Esophagus squamous epithelium (tissue), 5 donors: ENCODE measurements around the gene PTPN5. TPM values are rescaled to one million over a fixed set of nuclear protein-coding genes. Genes with fewer than 3 reads are reported as not detected.

Source experiments
- DNase-seq: peaks from one replicate; lab custom pipeline; 2025; lab: John Stamatoyannopoulos, UW
- H3K27ac ChIP-seq, 4 donors: fragments of 200-600 bp; sonication (generic); one replicate each; pipeline ENCODE4 v1.5.1; 2016 to 2019; ENCODE audit warnings: mild to moderate bottlenecking in 1 of 4
- H3K27me3 ChIP-seq, 4 donors: fragments of 200-600 bp; sonication (generic); 1 replicate in 3 of 4; 2 replicates in 1 of 4; pipeline versions ENCODE4 v1.5.1 to v1.6.0; 2017 to 2021; ENCODE audit warnings: antibody characterized with exemption in 1 of 4
- H3K36me3 ChIP-seq, 3 donors: fragments of 200-600 bp; sonication (generic); one replicate each; pipeline ENCODE4 v1.5.1; 2016 to 2019
- H3K4me1 ChIP-seq, 3 donors: fragments of 200-600 bp; sonication (generic); one replicate each; pipeline ENCODE4 v1.5.1; 2017 to 2019
- H3K4me3 ChIP-seq, 4 donors: fragments of 200-600 bp; sonication (generic); 1 replicate in 3 of 4; 2 replicates in 1 of 4; pipeline ENCODE4 v1.5.1; 2016 to 2019; ENCODE audit warnings: mild to moderate bottlenecking in 2 of 4, moderate library complexity in 1 of 4
- H3K9me3 ChIP-seq, 3 donors: fragments of 200-600 bp; sonication (generic); one replicate each; pipeline ENCODE4 v1.5.1; 2016 to 2019
- POLR2A ChIP-seq, 4 donors: fragments of 450-650 bp; IDR thresholded peaks; one replicate each; pipeline ENCODE4 v1.6.1; 2017; ENCODE audit warnings: antibody characterized with exemption in 4 of 4, mild to moderate bottlenecking in 4 of 4, moderate library complexity in 3 of 4
- WGBS, 2 donors: methylation state at CpG; one replicate each; pipeline ENCODE4 v1.1.5; 2018; 5-methylcytosine and 5-hydroxymethylcytosine counted together
- intact Hi-C: fragments of 100-400 bp; cut with DNase I; formaldehyde crosslinking; loops from one replicate; pipeline ENCODE4 v1.15.0; 2022
- total RNA-seq, 4 donors: library from RNA; depleted of rRNA; stranded (reverse); fragments of >200 nt; gene quantifications; one replicate each; pipeline ENCODE4 v1.1.0, GENCODE V29; 2016
- TF ChIP-seq, protein P1 (sequence below), 6 experiments: fragments of 450-650 bp in 4 of 6; fragments of 200-600 bp in 2 of 6; sonication (generic) in 2 of 6; IDR thresholded peaks; one replicate each; pipeline ENCODE4 v1.5.1; 2016 to 2019; ENCODE audit warnings: antibody characterized with exemption in 6 of 6, mild to moderate bottlenecking in 4 of 6, moderate library complexity in 4 of 6
- donor health status: DM: yes; HTN: yes; CAD: no.

PTPN5 gene
- total RNA-seq, 4 donors from 2014 or later = 0.18 to 0.95 (median 0.58) TPM

DNA sequence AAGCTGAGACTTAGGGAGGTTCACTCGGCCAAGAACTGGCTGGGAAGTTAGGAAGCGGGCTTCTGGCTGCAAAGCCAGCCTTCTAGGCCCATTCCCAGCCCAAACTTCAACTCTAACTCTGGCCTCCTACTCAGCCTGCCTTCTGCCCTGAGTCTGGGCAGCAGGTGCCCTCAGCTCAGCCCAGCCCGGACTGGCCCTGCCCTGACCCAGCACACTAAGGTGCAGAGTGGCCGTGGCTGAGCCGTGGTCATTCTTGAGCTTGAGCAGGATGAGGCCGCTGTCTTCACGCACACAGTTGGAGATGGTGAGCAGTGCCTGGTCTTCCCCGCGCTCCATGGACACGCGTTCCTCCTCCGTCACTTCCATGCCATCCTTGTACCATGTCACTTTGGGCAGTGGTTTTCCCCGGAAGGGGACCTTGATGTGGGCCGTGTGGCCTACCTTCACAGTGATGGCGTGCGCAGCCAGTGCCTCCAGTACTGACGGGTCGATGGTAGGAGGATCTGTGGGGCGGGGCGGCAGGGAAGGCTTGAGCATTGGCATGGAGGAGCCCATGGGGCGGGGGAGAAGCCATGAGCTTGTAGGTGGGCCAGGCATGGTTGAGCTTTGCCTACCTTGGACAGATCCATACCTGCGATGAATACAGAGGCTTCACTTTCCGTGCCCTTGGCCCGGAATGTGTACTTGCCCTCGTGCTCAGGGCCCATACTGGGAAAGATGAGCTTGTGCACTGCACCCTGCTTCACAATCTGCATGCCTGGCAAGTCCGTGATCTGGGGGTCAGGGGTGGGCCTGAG is 77.8 kb downstream of the PTPN5 start:
- Histone ChIP-seq H3K4me1 (no peaks in the 10 kb centered on the region), H3K4me3 (no peak overlapping the region), H3K27ac (no peak overlapping the region), H3K36me3 (no peaks in the 10 kb centered on the region), H3K9me3 (no peaks in the 10 kb centered on the region), H3K27me3 (no peaks in the 10 kb centered on the region)
- DNase-seq = no peak
- no peak for TF ChIP-seq POLR2A (IDR thresholded peaks at IDR 0.05)
- TF ChIP-seq, protein P1, sequence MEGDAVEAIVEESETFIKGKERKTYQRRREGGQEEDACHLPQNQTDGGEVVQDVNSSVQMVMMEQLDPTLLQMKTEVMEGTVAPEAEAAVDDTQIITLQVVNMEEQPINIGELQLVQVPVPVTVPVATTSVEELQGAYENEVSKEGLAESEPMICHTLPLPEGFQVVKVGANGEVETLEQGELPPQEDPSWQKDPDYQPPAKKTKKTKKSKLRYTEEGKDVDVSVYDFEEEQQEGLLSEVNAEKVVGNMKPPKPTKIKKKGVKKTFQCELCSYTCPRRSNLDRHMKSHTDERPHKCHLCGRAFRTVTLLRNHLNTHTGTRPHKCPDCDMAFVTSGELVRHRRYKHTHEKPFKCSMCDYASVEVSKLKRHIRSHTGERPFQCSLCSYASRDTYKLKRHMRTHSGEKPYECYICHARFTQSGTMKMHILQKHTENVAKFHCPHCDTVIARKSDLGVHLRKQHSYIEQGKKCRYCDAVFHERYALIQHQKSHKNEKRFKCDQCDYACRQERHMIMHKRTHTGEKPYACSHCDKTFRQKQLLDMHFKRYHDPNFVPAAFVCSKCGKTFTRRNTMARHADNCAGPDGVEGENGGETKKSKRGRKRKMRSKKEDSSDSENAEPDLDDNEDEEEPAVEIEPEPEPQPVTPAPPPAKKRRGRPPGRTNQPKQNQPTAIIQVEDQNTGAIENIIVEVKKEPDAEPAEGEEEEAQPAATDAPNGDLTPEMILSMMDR (IDR thresholded peaks at IDR 0.05) = no peak
- intact Hi-C loops = no loop called here
- WGBS, 2 donors = 89 to 90% methylated on average over 7 to 16 of the region's 26 CpGs

DNA sequence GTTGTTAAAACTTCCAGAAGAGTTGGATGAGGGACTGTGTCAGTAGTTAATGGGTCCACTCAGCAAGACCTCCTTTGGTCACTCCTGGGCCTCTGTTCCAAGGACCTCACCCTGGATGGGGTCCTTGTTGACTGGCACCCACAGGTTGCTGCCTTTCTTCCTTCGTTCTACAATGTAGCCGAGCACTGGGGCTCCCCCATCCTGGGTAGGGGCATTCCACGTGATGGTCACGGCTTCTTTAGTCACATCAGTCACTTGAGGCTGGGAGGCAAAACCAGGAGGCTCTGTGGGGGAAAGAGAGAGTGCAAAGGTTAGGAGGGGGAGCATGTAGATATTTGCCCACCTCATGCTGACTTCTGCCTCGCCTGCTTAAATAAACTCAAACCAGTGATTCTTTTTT is 81.1 kb downstream of the PTPN5 start:
- H3K27ac ChIP-seq = no peak overlapping the region
- H3K9me3 ChIP-seq = no peaks in the 10 kb centered on the region
- peaks cover 0 to 5% (median 0%) of the 10 kb centered on the region in 4 donors for H3K27me3 ChIP-seq
- H3K4me1 ChIP-seq = peaks cover 4 to 15% (median 5%) of the 10 kb centered on the region in 3 donors
- no peak for DNase-seq
- 77 to 86% methylated on average over 4 to 5 of the region's 5 CpGs for WGBS, 2 donors
- H3K4me3 ChIP-seq = no peak overlapping the region
- H3K36me3 ChIP-seq = no peaks in the 10 kb centered on the region
- intact Hi-C loops = no loop called here
- TF ChIP-seq POLR2A (IDR thresholded peaks at IDR 0.05) = no peak
- TF ChIP-seq, protein P1 (IDR thresholded peaks at IDR 0.05) = no peak

DNA sequence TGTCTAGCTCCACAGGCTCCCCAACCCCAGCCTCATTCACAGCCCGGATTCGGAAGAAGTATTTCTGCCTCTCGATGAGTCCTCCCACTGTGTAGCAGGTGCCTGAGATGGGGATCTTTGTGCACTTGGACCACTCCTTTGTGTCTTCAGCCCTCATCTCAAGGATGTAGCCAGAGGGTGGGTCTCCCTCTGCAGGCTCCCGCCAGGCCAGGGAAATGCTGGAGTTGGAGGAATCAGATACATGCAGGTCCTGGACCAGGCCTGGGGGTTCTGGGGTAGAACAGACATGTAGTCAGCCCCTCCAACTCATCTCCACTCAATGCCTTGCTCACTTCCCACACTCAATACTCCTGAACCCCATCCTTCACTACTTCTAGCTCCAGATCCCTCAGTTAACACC is 82.2 kb downstream of the PTPN5 start:
- Histone ChIP-seq H3K36me3 (no peaks in the 10 kb centered on the region), H3K9me3 (no peaks in the 10 kb centered on the region), H3K27ac (no peak overlapping the region), H3K27me3 (peaks cover 0 to 5% (median 0%) of the 10 kb centered on the region in 4 donors), H3K4me1 (peaks cover 11 to 26% (median 13%) of the 10 kb centered on the region in 3 donors), H3K4me3 (no peak overlapping the region)
- 90 to 94% methylated on average over 3 to 4 of the region's 4 CpGs for WGBS, 2 donors
- DNase-seq = no peak
- no peak for TF ChIP-seq POLR2A (IDR thresholded peaks at IDR 0.05)
- TF ChIP-seq, protein P1 (IDR thresholded peaks at IDR 0.05) = no peak
- intact Hi-C loops = no loop called here

DNA sequence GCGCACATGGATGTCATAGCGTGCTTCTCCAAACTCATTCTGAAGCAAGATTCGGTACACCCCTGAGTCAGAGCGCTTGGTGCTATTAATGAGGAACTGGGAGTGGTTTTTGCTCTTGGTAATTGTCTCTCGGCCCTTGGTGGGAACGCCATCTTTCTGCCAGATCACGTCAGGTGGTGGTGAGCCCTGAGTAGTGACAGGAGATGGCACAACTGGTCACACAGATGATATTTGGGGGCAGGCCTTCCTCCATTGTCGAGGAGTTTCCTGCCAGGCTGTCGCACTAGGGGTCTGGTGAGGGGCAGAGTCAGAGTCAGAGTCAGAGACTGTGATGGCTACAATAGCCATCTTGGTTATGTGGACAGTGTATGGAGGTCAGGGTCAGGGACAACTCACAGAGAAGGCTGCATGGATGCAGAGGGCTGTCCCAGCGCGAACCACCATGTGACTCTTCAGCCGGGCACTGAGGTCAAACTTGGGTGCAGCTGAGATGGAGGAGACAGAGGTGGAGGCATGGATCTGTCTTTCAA is 83.7 kb downstream of the PTPN5 start:
- no peak overlapping the region for H3K27ac ChIP-seq
- intact Hi-C loops = no loop called here
- H3K9me3 ChIP-seq = no peaks in the 10 kb centered on the region
- WGBS, 2 donors = 84 to 100% methylated on average over 2 of the region's 12 CpGs
- TF ChIP-seq, protein P1 (IDR thresholded peaks at IDR 0.05) = no peak
- no peak for TF ChIP-seq POLR2A (IDR thresholded peaks at IDR 0.05)
- peaks cover 0 to 5% (median 0%) of the 10 kb centered on the region in 4 donors for H3K27me3 ChIP-seq
- peaks cover 11 to 26% (median 13%) of the 10 kb centered on the region in 3 donors for H3K4me1 ChIP-seq
- peaks cover 0 to 3% (median 0%) of the 10 kb centered on the region in 3 donors for H3K36me3 ChIP-seq
- DNase-seq = no peak
- H3K4me3 ChIP-seq = no peak overlapping the region
